ENCODE results near the gene CHMP2A.

Gene CHMP2A

DNA sequence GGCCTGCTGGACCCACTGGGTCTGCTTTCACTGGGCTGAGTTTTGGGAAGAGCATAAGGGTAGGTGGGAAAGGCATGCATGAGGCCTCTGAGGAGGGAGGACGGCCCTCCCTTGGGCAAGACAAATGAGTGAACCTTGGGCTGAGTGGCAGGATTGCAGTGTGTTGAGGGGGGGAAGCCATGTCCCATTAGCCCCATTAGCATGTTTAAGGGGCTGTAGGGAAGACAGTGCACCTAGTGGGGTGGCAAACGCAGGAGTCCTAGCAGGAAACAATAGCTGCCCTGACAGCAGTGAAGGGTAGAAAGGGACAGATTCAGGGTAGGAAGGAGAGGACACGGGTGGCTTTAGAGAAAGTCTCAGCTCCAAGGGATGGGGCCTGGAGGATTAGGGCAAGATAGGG, 32.2 kb downstream of the CHMP2A start:
- peaks cover under 1% of the 10 kb centered on the region for H3K27me3 Mint-ChIP-seq (ENCODE audit: low read depth, poor library complexity)
- TF ChIP-seq, protein P1, sequence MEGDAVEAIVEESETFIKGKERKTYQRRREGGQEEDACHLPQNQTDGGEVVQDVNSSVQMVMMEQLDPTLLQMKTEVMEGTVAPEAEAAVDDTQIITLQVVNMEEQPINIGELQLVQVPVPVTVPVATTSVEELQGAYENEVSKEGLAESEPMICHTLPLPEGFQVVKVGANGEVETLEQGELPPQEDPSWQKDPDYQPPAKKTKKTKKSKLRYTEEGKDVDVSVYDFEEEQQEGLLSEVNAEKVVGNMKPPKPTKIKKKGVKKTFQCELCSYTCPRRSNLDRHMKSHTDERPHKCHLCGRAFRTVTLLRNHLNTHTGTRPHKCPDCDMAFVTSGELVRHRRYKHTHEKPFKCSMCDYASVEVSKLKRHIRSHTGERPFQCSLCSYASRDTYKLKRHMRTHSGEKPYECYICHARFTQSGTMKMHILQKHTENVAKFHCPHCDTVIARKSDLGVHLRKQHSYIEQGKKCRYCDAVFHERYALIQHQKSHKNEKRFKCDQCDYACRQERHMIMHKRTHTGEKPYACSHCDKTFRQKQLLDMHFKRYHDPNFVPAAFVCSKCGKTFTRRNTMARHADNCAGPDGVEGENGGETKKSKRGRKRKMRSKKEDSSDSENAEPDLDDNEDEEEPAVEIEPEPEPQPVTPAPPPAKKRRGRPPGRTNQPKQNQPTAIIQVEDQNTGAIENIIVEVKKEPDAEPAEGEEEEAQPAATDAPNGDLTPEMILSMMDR (IDR thresholded peaks at IDR 0.05): no peak
- no peaks in the 10 kb centered on the region for H3K36me3 Mint-ChIP-seq (ENCODE audit: low read depth)
- DNase-seq: no peak
- H3K9me3 Mint-ChIP-seq: no peaks in the 10 kb centered on the region
- no peak overlapping the region for H3K27ac Mint-ChIP-seq
- H3K4me1 Mint-ChIP-seq: peaks cover 39% of the 10 kb centered on the region
- no peak overlapping the region for H3K4me3 Mint-ChIP-seq

DNA sequence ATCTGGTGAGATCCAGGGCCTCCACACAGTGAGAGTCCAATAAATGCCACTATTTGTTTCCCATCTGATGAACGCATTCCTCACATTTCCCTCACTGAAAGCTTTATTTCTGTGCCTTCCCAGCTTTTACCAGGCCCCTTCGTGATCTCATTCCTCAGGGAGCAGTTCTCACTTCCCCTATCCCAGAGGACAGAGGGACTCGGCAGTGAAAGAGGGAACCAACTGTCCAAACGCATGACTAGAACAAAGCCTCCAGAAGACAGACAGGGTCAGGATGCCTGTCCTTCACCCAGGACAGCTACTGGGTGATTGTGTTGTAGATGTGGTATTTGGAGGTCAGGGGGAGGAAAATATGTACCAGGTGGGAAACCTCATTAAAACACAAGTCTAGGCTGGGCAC, 33.3 kb downstream of the CHMP2A start:
- Mint-ChIP-seq H3K9me3 (no peaks in the 10 kb centered on the region), H3K4me3 (peak overlapping the region; percentile 71), H3K27ac (peak overlapping the region; percentile 87), H3K4me1 (peaks cover 34% of the 10 kb centered on the region), H3K36me3 (ENCODE audit: low read depth) (no peaks in the 10 kb centered on the region), H3K27me3 (ENCODE audit: low read depth, poor library complexity) (no peaks in the 10 kb centered on the region)
- DNase-seq: no peak
- TF ChIP-seq, protein P1 (IDR thresholded peaks at IDR 0.05): no peak

DNA sequence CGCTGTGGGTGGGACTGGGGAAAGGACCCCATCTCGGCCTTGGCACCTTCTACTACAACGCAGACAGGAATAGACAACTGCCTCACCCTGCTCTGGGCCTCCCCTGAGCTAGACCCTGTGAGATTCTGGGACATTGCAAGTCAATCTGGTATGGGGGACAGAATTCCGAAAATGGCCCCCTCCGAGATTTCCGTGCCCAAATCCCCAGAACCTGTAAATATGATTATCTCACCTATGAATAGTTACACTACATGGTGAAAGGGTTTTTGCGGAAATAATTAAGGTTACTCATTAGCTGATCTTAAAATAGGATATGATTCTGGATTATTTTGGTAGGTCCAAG, 34.7 kb downstream of the CHMP2A start:
- Mint-ChIP-seq H3K36me3 (ENCODE audit: low read depth) (peaks cover 6% of the 10 kb centered on the region), H3K27me3 (ENCODE audit: low read depth, poor library complexity) (no peaks in the 10 kb centered on the region), H3K4me3 (peak overlapping the region; percentile 90), H3K27ac (peak overlapping the region; percentile 99), H3K9me3 (no peaks in the 10 kb centered on the region), H3K4me1 (peaks cover 45% of the 10 kb centered on the region)
- DNase-seq: no peak
- TF ChIP-seq, protein P1 (IDR thresholded peaks at IDR 0.05): no peak

DNA sequence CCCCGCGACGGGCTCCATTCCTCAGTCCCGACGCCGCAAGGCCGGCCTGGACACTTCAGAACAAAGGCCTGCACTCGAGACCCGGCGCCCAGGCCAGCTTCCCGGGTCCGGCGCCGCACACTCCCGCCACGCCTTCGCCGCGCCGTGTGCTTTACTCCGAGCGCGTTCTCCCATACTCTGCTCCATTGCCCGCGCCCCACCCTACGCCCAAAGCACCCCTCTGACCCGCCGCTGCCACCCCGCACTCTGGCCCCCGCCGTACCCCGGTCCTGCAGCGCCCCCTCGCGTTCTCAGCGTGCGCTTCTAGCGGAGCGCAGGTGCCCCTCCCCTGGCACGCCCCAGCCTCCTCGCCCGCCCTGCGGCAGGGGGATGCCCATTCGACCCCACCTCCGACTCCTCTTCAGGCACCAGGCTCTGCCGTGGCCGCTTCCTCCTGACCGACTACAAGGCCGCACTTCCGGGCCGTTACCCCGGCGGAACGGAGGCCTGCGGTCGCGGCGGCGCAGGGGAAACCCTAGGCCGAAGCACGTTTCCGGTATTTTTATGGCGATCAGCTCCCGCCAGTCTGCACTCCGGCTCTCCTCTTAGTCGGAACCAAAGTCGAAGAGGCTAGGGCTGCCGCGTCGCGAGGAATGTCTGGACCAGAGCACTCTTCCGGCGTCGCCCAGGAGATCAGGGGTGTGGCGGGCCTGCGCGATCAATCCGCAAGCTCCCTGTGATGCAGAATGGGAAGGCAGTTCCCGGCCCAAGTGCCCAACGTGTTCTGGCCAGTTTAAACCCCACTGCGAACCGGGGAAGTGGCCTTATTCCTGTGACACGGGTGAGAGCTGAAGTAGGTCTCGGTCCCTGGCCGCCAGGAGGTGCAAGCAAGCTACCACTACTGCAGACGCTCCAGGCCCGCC, 35.3 kb downstream of the CHMP2A start, which contains the start of gene ZBTB45:
ZBTB45 (minus strand) TSS at position 456 of the 902 bp plus-strand sequence. CDS start 2,137 bp downstream, outside the sequence.
- Mint-ChIP-seq H3K27ac (peak within 1 kb of the TSS; percentile 99), H3K4me3 (peak within 1 kb of the TSS; percentile 90), H3K36me3 (ENCODE audit: low read depth) (peaks cover 7% of the 10 kb centered on the region), H3K27me3 (ENCODE audit: low read depth, poor library complexity) (no peaks in the 10 kb centered on the region), H3K9me3 (no peaks in the 10 kb centered on the region), H3K4me1 (peaks cover 50% of the 10 kb centered on the region)
- TF ChIP-seq, protein P1 (IDR thresholded peaks at IDR 0.05): peak; percentile 44
- peak; percentile 92 for DNase-seq

DNA sequence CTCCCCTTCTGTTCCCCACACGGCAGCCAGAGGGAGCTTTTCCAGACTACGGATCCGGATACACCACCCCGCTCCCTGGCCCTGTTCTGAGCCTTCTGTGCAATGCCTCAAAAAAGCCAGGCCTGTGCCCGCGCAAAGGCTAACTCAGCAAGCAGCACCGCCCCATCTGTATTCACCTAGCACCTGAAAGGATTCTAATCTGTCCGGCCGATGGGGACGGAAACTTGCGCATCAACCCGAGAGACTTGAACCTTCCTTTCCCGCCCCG, 35.9 kb downstream of the CHMP2A start:
- Mint-ChIP-seq H3K27me3 (ENCODE audit: low read depth, poor library complexity) (no peaks in the 10 kb centered on the region), H3K36me3 (ENCODE audit: low read depth) (peaks cover 7% of the 10 kb centered on the region), H3K9me3 (no peaks in the 10 kb centered on the region), H3K4me3 (peak overlapping the region; percentile 90), H3K4me1 (peaks cover 56% of the 10 kb centered on the region), H3K27ac (peak overlapping the region; percentile 99)
- DNase-seq: peak; percentile 74
- TF ChIP-seq, protein P1 (IDR thresholded peaks at IDR 0.05): no peak
